A549 (cell line): ENCODE measurements around the gene MOB2.

ENCODE experiments used
- GATA3 ChIP-seq: IDR thresholded peaks from 2 replicates; pipeline ENCODE4 v1.6.1; 2012; ENCODE audit warnings: borderline replicate concordance
- MYC ChIP-seq: IDR thresholded peaks from 2 replicates; pipeline ENCODE4 v1.6.1; 2012; ENCODE audit warnings: mild to moderate bottlenecking, inconsistent platforms, low read length, improper control_type of control experiment, borderline replicate concordance
- POLR2A ChIP-seq: IDR thresholded peaks from 2 replicates; pipeline ENCODE4 v1.6.1; 2012; ENCODE audit warnings: mild to moderate bottlenecking, low read length
- ZSCAN20 ChIP-seq: fragments of 250-450 bp; sonication (Bioruptor Pico); IDR thresholded peaks from 2 replicates; pipeline ENCODE4 v1.8.0; 2022; ENCODE audit warnings: mild to moderate bottlenecking, moderate library complexity
- TF ChIP-seq, protein P1 (sequence below): fragments of >200 bp; sonication (Bioruptor Twin); formaldehyde crosslinking; IDR thresholded peaks from 3 replicates; pipeline ENCODE4 v1.5.1; 2016
- TF ChIP-seq, protein P2 (sequence below): IDR thresholded peaks from 2 replicates; pipeline ENCODE4 v1.6.1; 2012

DNA sequence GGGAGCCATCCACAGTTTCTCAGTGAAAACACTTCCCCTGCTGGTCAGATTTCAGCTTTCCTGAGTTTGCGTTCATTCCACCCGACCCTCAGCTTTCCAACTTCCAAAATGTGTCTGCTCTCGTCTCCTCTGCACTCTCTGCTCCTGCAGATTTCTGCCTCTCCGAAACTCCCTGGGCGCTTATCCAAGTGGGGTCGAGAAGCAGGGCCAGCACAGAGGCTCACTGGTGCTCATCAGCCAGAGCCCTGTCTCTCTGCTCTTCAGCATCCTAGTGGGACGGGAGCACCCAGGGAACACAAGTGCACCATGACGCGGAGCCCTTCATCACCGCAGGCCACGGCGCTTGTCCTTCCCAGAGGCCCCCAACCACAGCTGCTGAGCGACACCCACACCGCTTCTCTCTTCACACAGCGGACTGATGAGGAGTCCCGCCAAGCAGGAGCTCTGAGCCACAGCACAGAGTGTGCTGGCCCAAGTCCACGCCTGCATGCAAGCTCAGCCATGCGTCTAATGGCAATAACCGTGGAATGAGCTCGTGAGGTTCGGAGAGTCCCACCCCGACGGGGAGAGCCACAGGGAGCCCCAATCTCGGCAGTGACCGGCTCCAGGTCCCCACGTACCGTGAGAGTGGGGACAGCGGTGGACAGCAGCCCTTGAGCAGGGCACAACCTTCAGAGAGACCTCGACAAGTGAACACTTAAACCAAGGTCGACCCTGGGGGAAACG lies 27.9 kb upstream of the MOB2 start:
- TF ChIP-seq GATA3 (no peak), POLR2A (no peak), MYC (no peak), ZSCAN20 (no peak)
- TF ChIP-seq, protein P1, sequence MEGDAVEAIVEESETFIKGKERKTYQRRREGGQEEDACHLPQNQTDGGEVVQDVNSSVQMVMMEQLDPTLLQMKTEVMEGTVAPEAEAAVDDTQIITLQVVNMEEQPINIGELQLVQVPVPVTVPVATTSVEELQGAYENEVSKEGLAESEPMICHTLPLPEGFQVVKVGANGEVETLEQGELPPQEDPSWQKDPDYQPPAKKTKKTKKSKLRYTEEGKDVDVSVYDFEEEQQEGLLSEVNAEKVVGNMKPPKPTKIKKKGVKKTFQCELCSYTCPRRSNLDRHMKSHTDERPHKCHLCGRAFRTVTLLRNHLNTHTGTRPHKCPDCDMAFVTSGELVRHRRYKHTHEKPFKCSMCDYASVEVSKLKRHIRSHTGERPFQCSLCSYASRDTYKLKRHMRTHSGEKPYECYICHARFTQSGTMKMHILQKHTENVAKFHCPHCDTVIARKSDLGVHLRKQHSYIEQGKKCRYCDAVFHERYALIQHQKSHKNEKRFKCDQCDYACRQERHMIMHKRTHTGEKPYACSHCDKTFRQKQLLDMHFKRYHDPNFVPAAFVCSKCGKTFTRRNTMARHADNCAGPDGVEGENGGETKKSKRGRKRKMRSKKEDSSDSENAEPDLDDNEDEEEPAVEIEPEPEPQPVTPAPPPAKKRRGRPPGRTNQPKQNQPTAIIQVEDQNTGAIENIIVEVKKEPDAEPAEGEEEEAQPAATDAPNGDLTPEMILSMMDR: no peak
- TF ChIP-seq, protein P2, sequence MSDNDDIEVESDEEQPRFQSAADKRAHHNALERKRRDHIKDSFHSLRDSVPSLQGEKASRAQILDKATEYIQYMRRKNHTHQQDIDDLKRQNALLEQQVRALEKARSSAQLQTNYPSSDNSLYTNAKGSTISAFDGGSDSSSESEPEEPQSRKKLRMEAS: no peak
